ENCODE measurements around the gene RAB28.
"Not testable (repeated sequence)": the region's sequence is repeated elsewhere in the genome, so short reads cannot be mapped to it uniquely, and the experiment has no call there.

The RAB28 gene

GRCh38 chr4:13445841-13446790, 38.0 kb downstream of the RAB28 start:
- DNase-seq = no peak

GRCh38 chr4:13441506-13441905, 42.6 kb downstream of the RAB28 start:
- DNase-seq = no peak

GRCh38 chr4:13436962-13437361, 47.2 kb downstream of the RAB28 start:
- no peak for DNase-seq

GRCh38 chr4:13432453-13432852, 51.7 kb downstream of the RAB28 start:
- DNase-seq = no peak

GRCh38 chr4:13430834-13431568, 53.1 kb downstream of the RAB28 start:
- DNase-seq = no peak

GRCh38 chr4:13427599-13428325, 56.4 kb downstream of the RAB28 start:
- DNase-seq = no peak

GRCh38 chr4:13415068-13415785, 68.9 kb downstream of the RAB28 start:
- DNase-seq = no peak

GRCh38 chr4:13413729-13414437, 70.3 kb downstream of the RAB28 start:
- no peak for DNase-seq

GRCh38 chr4:13411942-13412341, 72.2 kb downstream of the RAB28 start:
- no peak for DNase-seq

GRCh38 chr4:13409324-13409723, 74.8 kb downstream of the RAB28 start:
- no peak for DNase-seq

- DNase-seq = not testable (repeated sequence)
Measured at GRCh38 chr4:13406156-13406555, 78.0 kb downstream of the RAB28 start.

GRCh38 chr4:13403833-13404232, 80.3 kb downstream of the RAB28 start:
- no peak for DNase-seq

- no peak for DNase-seq
Measured at GRCh38 chr4:13403326-13403725, 80.8 kb downstream of the RAB28 start.

GRCh38 chr4:13399257-13399656, 84.9 kb downstream of the RAB28 start:
- no peak for DNase-seq

- no peak for DNase-seq
Measured at GRCh38 chr4:13396161-13396560, 88.0 kb downstream of the RAB28 start.

GRCh38 chr4:13389901-13390300, 94.2 kb downstream of the RAB28 start:
- DNase-seq = not testable (repeated sequence)

- no peak for DNase-seq
Measured at GRCh38 chr4:13386405-13387107, 97.6 kb downstream of the RAB28 start.

- no peak for DNase-seq
Measured at GRCh38 chr4:13384055-13384454, 100.1 kb downstream of the RAB28 start.

- DNase-seq = no peak
Measured at GRCh38 chr4:13378973-13379759, 105.0 kb downstream of the RAB28 start.

GRCh38 chr4:13371048-13371447, 113.1 kb downstream of the RAB28 start:
- no peak for DNase-seq
